ENCODE results near the gene CARD11. TPM values are rescaled to one million over a fixed set of nuclear protein-coding genes. Genes with fewer than 3 reads are reported as not detected.
A peak's percentile ranks its signal among the peaks of the same experiment; 100 is the strongest.

CARD11 gene
- total RNA-seq, 1 donor from 2014 or later, result 5.8 TPM

- DNase-seq (no peak), ATAC-seq (no peak)
- no peaks in the 10 kb centered on the region for H3K27me3 ChIP-seq
- H3K27ac ChIP-seq, result no peak overlapping the region
- no peaks in the 10 kb centered on the region for H3K9me3 ChIP-seq
- H3K4me1 ChIP-seq, result no peaks in the 10 kb centered on the region
- no peak for TF ChIP-seq CTCF (IDR thresholded peaks at IDR 0.05)
- no peaks in the 10 kb centered on the region for H3K36me3 ChIP-seq
- H3K4me3 ChIP-seq, result no peak overlapping the region
- intact Hi-C loops (cut with DNase I), result no loop called here
Measured at GRCh38 chr7:2971914-2972834, 71.5 kb downstream of the CARD11 start.

- ATAC-seq (no peak), DNase-seq (no peak)
- TF ChIP-seq CTCF (IDR thresholded peaks at IDR 0.05), result no peak
- Histone ChIP-seq H3K27me3 (no peaks in the 10 kb centered on the region), H3K9me3 (no peaks in the 10 kb centered on the region), H3K4me1 (no peaks in the 10 kb centered on the region), H3K4me3 (no peak overlapping the region), H3K27ac (no peak overlapping the region), H3K36me3 (no peaks in the 10 kb centered on the region)
- intact Hi-C loops (cut with DNase I), result no loop called here
Measured at GRCh38 chr7:2970861-2971260, 72.8 kb downstream of the CARD11 start.

- DNase-seq (no peak), ATAC-seq (no peak)
- no peak for TF ChIP-seq CTCF (IDR thresholded peaks at IDR 0.05)
- H3K27ac ChIP-seq, result no peak overlapping the region
- peaks cover 3% of the 10 kb centered on the region for H3K9me3 ChIP-seq
- intact Hi-C loops (cut with DNase I), result no loop called here
- H3K4me3 ChIP-seq, result no peak overlapping the region
- no peaks in the 10 kb centered on the region for H3K4me1 ChIP-seq
- no peaks in the 10 kb centered on the region for H3K27me3 ChIP-seq
- H3K36me3 ChIP-seq, result no peaks in the 10 kb centered on the region
Measured at GRCh38 chr7:2970307-2970664, 73.4 kb downstream of the CARD11 start.

GRCh38 chr7:2969398-2970306 is 74.0 kb downstream of the CARD11 start:
- no peak for ATAC-seq
- intact Hi-C loops (cut with DNase I), result no loop called here
- TF ChIP-seq CTCF (IDR thresholded peaks at IDR 0.05), result no peak

GRCh38 chr7:2968616-2969397 is 74.9 kb downstream of the CARD11 start:
- ATAC-seq (no peak), DNase-seq (peak; percentile 51)
- no peak overlapping the region for H3K27ac ChIP-seq
- intact Hi-C loops (cut with DNase I), result no loop called here
- TF ChIP-seq CTCF (IDR thresholded peaks at IDR 0.05), result no peak
- no peak overlapping the region for H3K4me3 ChIP-seq
- H3K9me3 ChIP-seq, result peaks cover 6% of the 10 kb centered on the region
- no peaks in the 10 kb centered on the region for H3K27me3 ChIP-seq
- no peaks in the 10 kb centered on the region for H3K4me1 ChIP-seq
- H3K36me3 ChIP-seq, result no peaks in the 10 kb centered on the region

More at GRCh38 chr7:2969398-2970306, 74.0 kb downstream of the CARD11 start:
- no peak overlapping the region for H3K4me3 ChIP-seq
- H3K36me3 ChIP-seq, result no peaks in the 10 kb centered on the region
- H3K4me1 ChIP-seq, result no peaks in the 10 kb centered on the region
- no peak overlapping the region for H3K27ac ChIP-seq
- H3K27me3 ChIP-seq, result no peaks in the 10 kb centered on the region
- peaks cover 6% of the 10 kb centered on the region for H3K9me3 ChIP-seq
- DNase-seq, result no peak

All from upper lobe of right lung (tissue), 1 donor.